Measurements from ENCODE around the gene TP53BP2. TPM values are rescaled to one million over a fixed set of nuclear protein-coding genes. Genes with fewer than 3 reads are reported as not detected.

Gene TP53BP2
- total RNA-seq, 1 experiment from 2014 or later: 32.0 TPM

DNA sequence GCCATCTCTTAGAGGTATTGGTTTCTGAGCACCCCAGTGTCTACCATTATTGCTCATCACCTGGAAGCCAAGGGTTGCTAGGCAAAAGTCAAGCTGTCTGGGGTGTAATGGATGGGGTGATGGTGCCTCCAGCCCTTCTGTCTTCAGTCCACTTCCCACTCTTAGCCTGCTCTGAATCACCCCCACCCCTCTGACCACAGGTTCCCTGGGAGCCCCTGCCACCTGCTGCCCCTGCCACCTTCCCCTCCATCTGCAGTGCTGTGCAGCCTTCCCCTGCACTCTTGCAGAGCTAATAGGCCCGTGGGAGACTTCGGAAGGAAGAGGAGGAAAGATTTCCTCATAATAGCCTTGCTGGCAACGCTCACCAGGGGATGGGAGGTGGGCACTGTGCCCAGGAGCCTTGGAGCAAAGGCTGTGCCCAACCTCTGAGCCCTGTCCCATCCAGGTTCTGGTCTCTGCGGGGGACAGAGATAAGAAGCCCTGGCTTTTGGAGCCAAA is 97.9 kb downstream of the TP53BP2 start:
- Histone ChIP-seq H3K4me2 (ENCODE audit: low read length) (peak overlapping the region; percentile 29), H3K79me2 (ENCODE audit: low read length) (peaks cover 36% of the 10 kb centered on the region), H3K4me3 (ENCODE audit: low read length) (no peak overlapping the region), H2AFZ (ENCODE audit: low read length) (no peak overlapping the region), H4K20me1 (ENCODE audit: low read length) (peaks cover 26% of the 10 kb centered on the region), H3F3A (ENCODE audit: low read length, unreplicated experiment) (peaks cover 13% of the 10 kb centered on the region), H3K4me1 (ENCODE audit: insufficient read depth, low read length) (peaks cover 22% of the 10 kb centered on the region), H3K27ac (ENCODE audit: low read length) (peak overlapping the region; percentile 69), H3K36me3 (ENCODE audit: low read depth, low read length) (peaks cover 91% of the 10 kb centered on the region), H3K27me3 (ENCODE audit: low read length) (no peaks in the 10 kb centered on the region), H3K9ac (ENCODE audit: low read length) (no peak overlapping the region; the same call in 1 of the 2 replicates), H3K9me2 (replicated peaks; ENCODE audit: low read length) (no peaks in the 10 kb centered on the region), H3K9me3 (ENCODE audit: low read length) (no peaks in the 10 kb centered on the region)
- intact Hi-C loops (cut with micrococcal nuclease): loop anchor here (1.0 kb wide), 1 partner anchor 33 kb away; no protein-coding TSS in a partner anchor
- BruUV-seq (replicated peaks): no TSS peak
- peak; percentile 67 for DNase-seq
- peak; percentile 69 for ATAC-seq
- no peak for TF ChIP-seq EZH2 (IDR thresholded peaks at IDR 0.05; ENCODE audit: low read length, unreplicated experiment)
- no peak for TF ChIP-seq EZH2phosphoT487 (IDR thresholded peaks at IDR 0.05; ENCODE audit: borderline replicate concordance, low read length)
- TF ChIP-seq, protein P1, sequence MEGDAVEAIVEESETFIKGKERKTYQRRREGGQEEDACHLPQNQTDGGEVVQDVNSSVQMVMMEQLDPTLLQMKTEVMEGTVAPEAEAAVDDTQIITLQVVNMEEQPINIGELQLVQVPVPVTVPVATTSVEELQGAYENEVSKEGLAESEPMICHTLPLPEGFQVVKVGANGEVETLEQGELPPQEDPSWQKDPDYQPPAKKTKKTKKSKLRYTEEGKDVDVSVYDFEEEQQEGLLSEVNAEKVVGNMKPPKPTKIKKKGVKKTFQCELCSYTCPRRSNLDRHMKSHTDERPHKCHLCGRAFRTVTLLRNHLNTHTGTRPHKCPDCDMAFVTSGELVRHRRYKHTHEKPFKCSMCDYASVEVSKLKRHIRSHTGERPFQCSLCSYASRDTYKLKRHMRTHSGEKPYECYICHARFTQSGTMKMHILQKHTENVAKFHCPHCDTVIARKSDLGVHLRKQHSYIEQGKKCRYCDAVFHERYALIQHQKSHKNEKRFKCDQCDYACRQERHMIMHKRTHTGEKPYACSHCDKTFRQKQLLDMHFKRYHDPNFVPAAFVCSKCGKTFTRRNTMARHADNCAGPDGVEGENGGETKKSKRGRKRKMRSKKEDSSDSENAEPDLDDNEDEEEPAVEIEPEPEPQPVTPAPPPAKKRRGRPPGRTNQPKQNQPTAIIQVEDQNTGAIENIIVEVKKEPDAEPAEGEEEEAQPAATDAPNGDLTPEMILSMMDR (conservative IDR thresholded peaks at IDR 0.05; ENCODE audit: low read depth, low read length): no peak
- ChIA-PET POLR2A (ENCODE audit: unreplicated experiment) (no interaction called here), CTCF (no interaction called here)

DNA sequence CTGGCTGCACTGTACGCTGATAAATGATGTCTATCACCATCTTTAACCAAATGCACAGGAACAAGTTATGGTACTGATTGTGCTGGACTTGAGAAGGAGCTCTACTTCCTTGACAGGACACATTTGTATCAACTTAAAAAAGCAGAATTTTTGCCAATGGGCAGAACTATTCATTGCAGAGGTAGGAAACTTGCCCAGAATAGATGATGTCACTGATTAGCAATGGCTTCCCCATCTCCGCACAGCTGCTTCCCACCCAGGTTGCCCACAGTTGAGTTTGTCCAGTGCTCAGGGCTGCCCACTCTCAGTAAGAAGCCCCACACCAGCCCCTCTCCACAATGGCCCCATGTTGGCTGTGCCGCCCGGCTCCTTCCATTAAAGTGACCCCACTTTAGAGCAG is 100.0 kb downstream of the TP53BP2 start:
- Histone ChIP-seq H2AFZ (ENCODE audit: low read length) (no peak overlapping the region), H3F3A (ENCODE audit: low read length, unreplicated experiment) (peaks cover 13% of the 10 kb centered on the region), H3K4me3 (ENCODE audit: low read length) (no peak overlapping the region), H3K9me2 (replicated peaks; ENCODE audit: low read length) (no peaks in the 10 kb centered on the region), H3K9me3 (ENCODE audit: low read length) (no peaks in the 10 kb centered on the region), H3K4me1 (ENCODE audit: insufficient read depth, low read length) (peaks cover 22% of the 10 kb centered on the region), H3K4me2 (ENCODE audit: low read length) (no peak overlapping the region), H3K79me2 (ENCODE audit: low read length) (peaks cover 50% of the 10 kb centered on the region), H4K20me1 (ENCODE audit: low read length) (peaks cover 32% of the 10 kb centered on the region), H3K36me3 (ENCODE audit: low read depth, low read length) (peaks cover 82% of the 10 kb centered on the region), H3K27ac (ENCODE audit: low read length) (no peak overlapping the region), H3K27me3 (ENCODE audit: low read length) (no peaks in the 10 kb centered on the region), H3K9ac (ENCODE audit: low read length) (no peak overlapping the region)
- DNase-seq (no peak), ATAC-seq (no peak)
- intact Hi-C loops (cut with micrococcal nuclease): no loop called here
- ChIA-PET POLR2A (ENCODE audit: unreplicated experiment) (interaction anchor here (0.7 kb wide), 1 partner anchor 952 kb away, joined by 10 read pairs; no protein-coding TSS in a partner anchor), CTCF (no interaction called here)
- TF ChIP-seq, protein P1 (conservative IDR thresholded peaks at IDR 0.05; ENCODE audit: low read depth, low read length): no peak
- no peak for TF ChIP-seq EZH2phosphoT487 (IDR thresholded peaks at IDR 0.05; ENCODE audit: borderline replicate concordance, low read length)
- BruUV-seq (replicated peaks): TSS peak; percentile 3

DNA sequence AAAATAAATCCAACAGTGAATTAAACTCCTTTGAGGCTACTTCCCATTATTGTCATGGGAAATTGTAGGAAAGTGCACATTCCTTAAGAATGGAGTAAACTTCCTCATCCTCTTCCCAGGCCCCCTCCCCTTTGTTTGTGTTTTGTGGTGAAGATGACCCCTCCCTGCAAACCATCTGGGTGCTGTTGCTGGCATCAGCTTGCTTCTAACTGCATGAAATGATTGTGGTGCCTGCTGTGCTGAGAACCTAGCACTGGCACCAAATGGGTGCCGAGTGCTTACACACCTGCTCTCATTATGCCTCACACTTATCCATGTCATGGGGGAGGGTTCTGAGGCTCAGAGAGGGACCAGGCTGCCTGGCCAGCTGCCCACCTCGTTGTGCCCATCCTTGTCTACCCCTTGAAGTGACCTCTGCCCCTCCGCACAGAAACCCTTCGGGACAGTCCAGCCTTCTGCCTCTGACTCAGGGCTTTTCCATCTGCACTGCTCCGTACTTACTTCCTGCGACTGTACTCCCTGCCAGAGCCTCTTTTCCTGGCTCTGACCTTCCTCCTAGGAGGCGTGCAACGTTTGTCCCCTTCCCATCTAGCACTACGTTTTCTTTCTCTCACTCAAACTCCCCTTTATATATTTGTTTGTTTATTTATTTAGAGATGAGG is 102.8 kb downstream of the TP53BP2 start:
- BruUV-seq (replicated peaks): no TSS peak
- peaks cover 13% of the 10 kb centered on the region for H3F3A ChIP-seq (ENCODE audit: low read length, unreplicated experiment)
- TF ChIP-seq, protein P1 (conservative IDR thresholded peaks at IDR 0.05; ENCODE audit: low read depth, low read length): no peak
- TF ChIP-seq EZH2phosphoT487 (IDR thresholded peaks at IDR 0.05; ENCODE audit: borderline replicate concordance, low read length) (no peak), EZH2 (IDR thresholded peaks at IDR 0.05; ENCODE audit: low read length, unreplicated experiment) (no peak)
- no peak overlapping the region for H3K27ac ChIP-seq (ENCODE audit: low read length)
- ChIA-PET POLR2A (ENCODE audit: unreplicated experiment) (no interaction called here), CTCF (no interaction called here)
- peaks cover 17% of the 10 kb centered on the region for H3K4me1 ChIP-seq (ENCODE audit: insufficient read depth, low read length)
- H2AFZ ChIP-seq (ENCODE audit: low read length): no peak overlapping the region
- ATAC-seq: no peak
- no peaks in the 10 kb centered on the region for H3K9me3 ChIP-seq (ENCODE audit: low read length)
- peaks cover 80% of the 10 kb centered on the region for H3K36me3 ChIP-seq (ENCODE audit: low read depth, low read length)
- H3K4me3 ChIP-seq (ENCODE audit: low read length): no peak overlapping the region
- no peaks in the 10 kb centered on the region for H3K9me2 ChIP-seq (replicated peaks; ENCODE audit: low read length)
- H3K9ac ChIP-seq (ENCODE audit: low read length): no peak overlapping the region
- H3K79me2 ChIP-seq (ENCODE audit: low read length): peaks cover 67% of the 10 kb centered on the region
- peaks cover 47% of the 10 kb centered on the region for H4K20me1 ChIP-seq (ENCODE audit: low read length)
- intact Hi-C loops (cut with micrococcal nuclease): no loop called here
- no peak for DNase-seq
- H3K27me3 ChIP-seq (ENCODE audit: low read length): no peaks in the 10 kb centered on the region
- no peak overlapping the region for H3K4me2 ChIP-seq (ENCODE audit: low read length)

Data from PC-3 (cell line).